Measurements from ENCODE around the gene SPNS1.

DNA sequence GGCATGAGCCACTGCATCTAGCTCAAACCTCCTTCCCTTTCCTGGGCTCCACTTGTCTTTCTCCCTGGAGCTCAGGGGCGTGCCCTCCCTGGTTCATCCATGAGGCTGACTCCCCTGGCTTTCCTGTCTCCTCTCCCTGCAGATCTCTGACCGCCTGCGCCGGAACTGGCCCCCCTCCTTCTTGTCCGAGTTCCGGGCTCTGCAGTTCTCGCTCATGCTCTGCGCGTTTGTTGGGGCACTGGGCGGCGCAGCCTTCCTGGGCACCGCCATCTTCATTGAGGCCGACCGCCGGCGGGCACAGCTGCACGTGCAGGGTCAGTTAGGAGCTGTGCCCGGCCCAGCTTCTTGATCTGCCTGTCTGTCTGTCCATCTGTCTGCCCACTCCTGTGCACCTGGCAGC, 9.1 kb downstream of the SPNS1 start:
- TF ChIP-seq, protein P1, sequence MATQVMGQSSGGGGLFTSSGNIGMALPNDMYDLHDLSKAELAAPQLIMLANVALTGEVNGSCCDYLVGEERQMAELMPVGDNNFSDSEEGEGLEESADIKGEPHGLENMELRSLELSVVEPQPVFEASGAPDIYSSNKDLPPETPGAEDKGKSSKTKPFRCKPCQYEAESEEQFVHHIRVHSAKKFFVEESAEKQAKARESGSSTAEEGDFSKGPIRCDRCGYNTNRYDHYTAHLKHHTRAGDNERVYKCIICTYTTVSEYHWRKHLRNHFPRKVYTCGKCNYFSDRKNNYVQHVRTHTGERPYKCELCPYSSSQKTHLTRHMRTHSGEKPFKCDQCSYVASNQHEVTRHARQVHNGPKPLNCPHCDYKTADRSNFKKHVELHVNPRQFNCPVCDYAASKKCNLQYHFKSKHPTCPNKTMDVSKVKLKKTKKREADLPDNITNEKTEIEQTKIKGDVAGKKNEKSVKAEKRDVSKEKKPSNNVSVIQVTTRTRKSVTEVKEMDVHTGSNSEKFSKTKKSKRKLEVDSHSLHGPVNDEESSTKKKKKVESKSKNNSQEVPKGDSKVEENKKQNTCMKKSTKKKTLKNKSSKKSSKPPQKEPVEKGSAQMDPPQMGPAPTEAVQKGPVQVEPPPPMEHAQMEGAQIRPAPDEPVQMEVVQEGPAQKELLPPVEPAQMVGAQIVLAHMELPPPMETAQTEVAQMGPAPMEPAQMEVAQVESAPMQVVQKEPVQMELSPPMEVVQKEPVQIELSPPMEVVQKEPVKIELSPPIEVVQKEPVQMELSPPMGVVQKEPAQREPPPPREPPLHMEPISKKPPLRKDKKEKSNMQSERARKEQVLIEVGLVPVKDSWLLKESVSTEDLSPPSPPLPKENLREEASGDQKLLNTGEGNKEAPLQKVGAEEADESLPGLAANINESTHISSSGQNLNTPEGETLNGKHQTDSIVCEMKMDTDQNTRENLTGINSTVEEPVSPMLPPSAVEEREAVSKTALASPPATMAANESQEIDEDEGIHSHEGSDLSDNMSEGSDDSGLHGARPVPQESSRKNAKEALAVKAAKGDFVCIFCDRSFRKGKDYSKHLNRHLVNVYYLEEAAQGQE (IDR thresholded peaks at IDR 0.05; ENCODE audit: insufficient replicate concordance, low read depth), result no peak
- TF ChIP-seq, protein P2, sequence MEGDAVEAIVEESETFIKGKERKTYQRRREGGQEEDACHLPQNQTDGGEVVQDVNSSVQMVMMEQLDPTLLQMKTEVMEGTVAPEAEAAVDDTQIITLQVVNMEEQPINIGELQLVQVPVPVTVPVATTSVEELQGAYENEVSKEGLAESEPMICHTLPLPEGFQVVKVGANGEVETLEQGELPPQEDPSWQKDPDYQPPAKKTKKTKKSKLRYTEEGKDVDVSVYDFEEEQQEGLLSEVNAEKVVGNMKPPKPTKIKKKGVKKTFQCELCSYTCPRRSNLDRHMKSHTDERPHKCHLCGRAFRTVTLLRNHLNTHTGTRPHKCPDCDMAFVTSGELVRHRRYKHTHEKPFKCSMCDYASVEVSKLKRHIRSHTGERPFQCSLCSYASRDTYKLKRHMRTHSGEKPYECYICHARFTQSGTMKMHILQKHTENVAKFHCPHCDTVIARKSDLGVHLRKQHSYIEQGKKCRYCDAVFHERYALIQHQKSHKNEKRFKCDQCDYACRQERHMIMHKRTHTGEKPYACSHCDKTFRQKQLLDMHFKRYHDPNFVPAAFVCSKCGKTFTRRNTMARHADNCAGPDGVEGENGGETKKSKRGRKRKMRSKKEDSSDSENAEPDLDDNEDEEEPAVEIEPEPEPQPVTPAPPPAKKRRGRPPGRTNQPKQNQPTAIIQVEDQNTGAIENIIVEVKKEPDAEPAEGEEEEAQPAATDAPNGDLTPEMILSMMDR (IDR thresholded peaks at IDR 0.05; ENCODE audit: insufficient read depth, low read length), result no peak
- no peak for TF ChIP-seq GABPA (IDR thresholded peaks at IDR 0.05; ENCODE audit: low read depth)
